Endothelial cell of umbilical vein (primary cell): ENCODE results near the gene GPN1. TPM values are rescaled to one million over a fixed set of nuclear protein-coding genes. Genes with fewer than 3 reads are reported as not detected.

Experiments used
- BruUV-seq: library from RNA; stranded (reverse); fragments of 400-500 nt; replicated peaks from 2 replicates; lab custom pipeline; 2021; lab: Mats Ljungman, UMichigan
- CTCF ChIA-PET: fragments of 300-600, 350-600 bp; sonication (Branson Sonifier 250); formaldehyde crosslinking; loops from one replicate; lab custom pipeline; 2021; ENCODE audit warnings: antibody characterized with exemption, inconsistent platforms; lab: Charles Lee
- POLR2A ChIA-PET: fragments of 300-600, 350-600 bp; sonication (Branson Sonifier 250); formaldehyde crosslinking; loops from one replicate; lab custom pipeline; 2021; ENCODE audit warnings: antibody characterized with exemption, inconsistent platforms; lab: Charles Lee
- DNase-seq: peaks from one replicate; pipeline ENCODE4 v3.0.0-alpha.2; 2011; ENCODE audit warnings: low read depth, low spot score
- FAIRE-seq: peaks from 2 replicates; lab custom pipeline; 2011; peaks lifted over from hg19 to GRCh38; lab: Jason Lieb, UNC
- H2AFZ ChIP-seq: 2 replicates; pipeline ENCODE4 v1.6.0; 2012; ENCODE audit warnings: low read depth, low read length, control low read depth, inconsistent platforms
- H3K27ac ChIP-seq: 2 replicates; pipeline ENCODE4 v1.5.1; 2011; ENCODE audit warnings: low read depth, mild to moderate bottlenecking, control low read depth, low read length, moderate library complexity; ENCODE audit not compliant: insufficient read depth
- H3K27me3 ChIP-seq, 2 experiments: 2 replicates each; pipeline versions ENCODE4 v1.6.0 to v1.6.1; 2011; ENCODE audit warnings: low read length in 2 of 2, mixed read lengths in 1 of 2; ENCODE audit not compliant: control insufficient read depth in 2 of 2, insufficient read depth in 2 of 2
- H3K36me3 ChIP-seq, 2 experiments: 2 replicates in 1 of 2; 3 replicates in 1 of 2; pipeline ENCODE4 v1.5.1; 2011; ENCODE audit warnings: low read length in 2 of 2, mild to moderate bottlenecking in 1 of 2, moderate library complexity in 1 of 2; ENCODE audit not compliant: control insufficient read depth in 2 of 2, insufficient read depth in 2 of 2; ENCODE audit errors: extremely low read depth in 1 of 2
- H3K4me1 ChIP-seq: 3 replicates; pipeline ENCODE4 v1.5.1; 2011; ENCODE audit warnings: mild to moderate bottlenecking, low read length; ENCODE audit not compliant: control insufficient read depth, insufficient read depth; ENCODE audit errors: extremely low read depth
- H3K4me2 ChIP-seq: 2 replicates; pipeline ENCODE4 v1.6.1; 2011; ENCODE audit warnings: low read length, control low read depth, mixed read lengths; ENCODE audit not compliant: insufficient read depth
- H3K4me3 ChIP-seq, 3 experiments: fragments of 200-600 bp in 1 of 3; sonication (generic), shearing (Covaris generic) in 1 of 3; replicated peaks in 1 of 3; 2 replicates each; pipeline ENCODE4 v1.5.1; 2011 to 2016; ENCODE audit warnings: control low read depth in 3 of 3, low read length in 3 of 3, mild to moderate bottlenecking in 2 of 3, inconsistent platforms in 1 of 3, low read depth in 1 of 3, moderate library complexity in 1 of 3; ENCODE audit not compliant: insufficient read depth in 1 of 3
- H3K79me2 ChIP-seq: 2 replicates; pipeline ENCODE4 v1.6.0; 2012; ENCODE audit warnings: low read length, inconsistent platforms; ENCODE audit not compliant: control insufficient read depth, insufficient read depth
- H3K9ac ChIP-seq: replicated peaks from 2 replicates; pipeline ENCODE3; 2011; ENCODE audit warnings: low read length, control low read depth; ENCODE audit not compliant: insufficient read depth; ENCODE audit errors: extremely low read depth
- H3K9me1 ChIP-seq: replicated peaks from 3 replicates; pipeline ENCODE4 v1.6.0; 2011; ENCODE audit warnings: mild to moderate bottlenecking, low read length; ENCODE audit not compliant: control insufficient read depth, insufficient read depth; ENCODE audit errors: extremely low read depth
- H3K9me3 ChIP-seq: replicated peaks from 2 replicates; pipeline ENCODE4 v1.5.1; 2012; ENCODE audit warnings: low read length, inconsistent platforms; ENCODE audit not compliant: control insufficient read depth, insufficient read depth
- H4K20me1 ChIP-seq: replicated peaks from 2 replicates; pipeline ENCODE3; 2011; ENCODE audit warnings: mild to moderate bottlenecking, low read length; ENCODE audit not compliant: control insufficient read depth, insufficient read depth; ENCODE audit errors: extremely low read depth
- EZH2 ChIP-seq: IDR thresholded peaks from 2 replicates; pipeline ENCODE4 v1.6.1; 2012; ENCODE audit warnings: borderline replicate concordance, low read depth, mild to moderate bottlenecking, moderate library complexity, low read length, inconsistent platforms; ENCODE audit not compliant: severe bottlenecking
- FOS ChIP-seq: IDR thresholded peaks from 2 replicates; pipeline ENCODE4 v1.6.1; 2011; ENCODE audit warnings: mild to moderate bottlenecking, low read length, moderate library complexity, borderline replicate concordance; ENCODE audit not compliant: insufficient read depth
- GATA2 ChIP-seq: IDR thresholded peaks from 2 replicates; pipeline ENCODE4 v1.7.0; 2011; ENCODE audit warnings: low read depth, mild to moderate bottlenecking, moderate library complexity, mixed read lengths, low read length; ENCODE audit not compliant: insufficient read length, insufficient read depth
- JUN ChIP-seq: IDR thresholded peaks from 2 replicates; pipeline ENCODE4 v1.6.1; 2011; ENCODE audit warnings: borderline replicate concordance, low read depth; ENCODE audit not compliant: insufficient read length, insufficient read depth
- MYC ChIP-seq: IDR thresholded peaks from one replicate; pipeline ENCODE4 v1.6.1; 2011; ENCODE audit warnings: mild to moderate bottlenecking, low read depth, low read length
- POLR2A ChIP-seq: IDR thresholded peaks from 2 replicates; pipeline ENCODE4 v1.6.1; 2012; ENCODE audit warnings: low read depth, mild to moderate bottlenecking, control low read depth, low read length
- POLR2AphosphoS5 ChIP-seq: IDR thresholded peaks from 2 replicates; pipeline ENCODE4 v1.6.1; 2012; ENCODE audit warnings: low read depth, mild to moderate bottlenecking, control low read depth, low read length, moderate library complexity; ENCODE audit not compliant: insufficient read depth
- dilution Hi-C: fragments of 300-500 bp; cut with MboI; formaldehyde crosslinking; loops from one replicate; pipeline ENCODE4 v1.15.0; 2019; ENCODE audit warnings: low sequenced_read_pairs; ENCODE audit not compliant: extremely low pct_ligation_motif_present
- intact Hi-C: fragments of 100-400 bp; cut with micrococcal nuclease; formaldehyde crosslinking; loops from one replicate; pipeline ENCODE4 v1.10.0; 2022
- polyA plus RNA-seq, 4 experiments: library from polyadenylated mRNA; depleted of rRNA in 3 of 4; stranded (reverse) in 3 of 4; unstranded in 1 of 4; fragments of >200 nt; gene quantifications; 2 replicates each; pipeline versions ENCODE4 v1.2.1 to v1.2.3, GENCODE V29; 2011 to 2012; ENCODE audit warnings: missing spikeins in 1 of 4
- total RNA-seq: library from RNA; stranded (reverse); gene quantifications from 2 replicates; pipeline ENCODE4 v1.2.3, GENCODE V29; 2021
- TF ChIP-seq, protein P1 (sequence below), 2 donors: IDR thresholded peaks; 1 replicate in 1 of 2; 2 replicates in 1 of 2; pipeline ENCODE4 v1.5.1; 2011; ENCODE audit warnings: low read length in 2 of 2, mild to moderate bottlenecking in 2 of 2, moderate library complexity in 2 of 2, control low read depth in 1 of 2, inconsistent platforms in 1 of 2, low read depth in 1 of 2; ENCODE audit not compliant: insufficient read depth in 1 of 2; ENCODE audit errors: extremely low read depth in 1 of 2
- TF ChIP-seq, protein P2 (sequence below): IDR thresholded peaks from 2 replicates; pipeline ENCODE4 v1.6.1; 2011; ENCODE audit not compliant: insufficient read depth, insufficient read length

Gene GPN1
- total and polyA plus RNA-seq, 2 donors (not counting 3 experiments of a cell fraction or from before 2014, with no cell fraction given): 35.4 to 45.5 TPM

DNA sequence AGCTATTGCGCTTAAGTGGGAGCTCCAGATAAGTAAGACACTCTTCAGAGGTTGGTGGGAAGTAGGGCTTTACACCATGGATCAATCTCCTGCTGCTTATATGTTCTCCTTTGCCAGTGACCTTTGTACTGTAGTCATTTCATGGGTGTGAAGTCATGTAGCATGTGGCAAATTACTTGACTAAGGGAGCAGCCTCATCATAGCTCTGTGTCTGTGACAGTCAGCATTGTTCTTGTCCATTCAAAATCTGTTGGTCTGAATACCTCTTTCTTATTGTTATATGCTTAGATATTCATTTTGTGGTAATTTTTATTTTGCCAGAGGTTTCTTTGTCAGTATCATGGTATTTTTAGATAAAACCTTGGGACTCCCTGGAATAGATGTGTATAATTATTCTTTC lies 53.0 kb downstream of the GPN1 start:
- Histone ChIP-seq H3K9ac (peak overlapping the region; percentile 49), H2AFZ (no peak overlapping the region), H3K27ac (peak overlapping the region; percentile 97), H3K79me2 (no peaks in the 10 kb centered on the region), H3K36me3 (peaks cover 5 to 12% of the 10 kb centered on the region in 2 experiments), H4K20me1 (no peaks in the 10 kb centered on the region), H3K4me3 (no peak overlapping the region), H3K4me1 (peaks cover 25% of the 10 kb centered on the region), H3K27me3 (no peaks in the 10 kb centered on the region), H3K4me2 (peak overlapping the region; percentile 69), H3K9me1 (no peaks in the 10 kb centered on the region), H3K9me3 (no peaks in the 10 kb centered on the region)
- TF ChIP-seq POLR2A: no peak
- TF ChIP-seq JUN: no peak
- TF ChIP-seq POLR2AphosphoS5: no peak
- no peak for TF ChIP-seq FOS
- TF ChIP-seq, protein P1, sequence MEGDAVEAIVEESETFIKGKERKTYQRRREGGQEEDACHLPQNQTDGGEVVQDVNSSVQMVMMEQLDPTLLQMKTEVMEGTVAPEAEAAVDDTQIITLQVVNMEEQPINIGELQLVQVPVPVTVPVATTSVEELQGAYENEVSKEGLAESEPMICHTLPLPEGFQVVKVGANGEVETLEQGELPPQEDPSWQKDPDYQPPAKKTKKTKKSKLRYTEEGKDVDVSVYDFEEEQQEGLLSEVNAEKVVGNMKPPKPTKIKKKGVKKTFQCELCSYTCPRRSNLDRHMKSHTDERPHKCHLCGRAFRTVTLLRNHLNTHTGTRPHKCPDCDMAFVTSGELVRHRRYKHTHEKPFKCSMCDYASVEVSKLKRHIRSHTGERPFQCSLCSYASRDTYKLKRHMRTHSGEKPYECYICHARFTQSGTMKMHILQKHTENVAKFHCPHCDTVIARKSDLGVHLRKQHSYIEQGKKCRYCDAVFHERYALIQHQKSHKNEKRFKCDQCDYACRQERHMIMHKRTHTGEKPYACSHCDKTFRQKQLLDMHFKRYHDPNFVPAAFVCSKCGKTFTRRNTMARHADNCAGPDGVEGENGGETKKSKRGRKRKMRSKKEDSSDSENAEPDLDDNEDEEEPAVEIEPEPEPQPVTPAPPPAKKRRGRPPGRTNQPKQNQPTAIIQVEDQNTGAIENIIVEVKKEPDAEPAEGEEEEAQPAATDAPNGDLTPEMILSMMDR (IDR thresholded peaks at IDR 0.05; ENCODE audit: extremely low read depth in 1 of 2, insufficient read depth in 1 of 2, low read depth in 1 of 2, low read length in 2 of 2): no peak
- TF ChIP-seq MYC: no peak
- TF ChIP-seq EZH2: no peak
- no peak for TF ChIP-seq GATA2
- TF ChIP-seq, protein P2, sequence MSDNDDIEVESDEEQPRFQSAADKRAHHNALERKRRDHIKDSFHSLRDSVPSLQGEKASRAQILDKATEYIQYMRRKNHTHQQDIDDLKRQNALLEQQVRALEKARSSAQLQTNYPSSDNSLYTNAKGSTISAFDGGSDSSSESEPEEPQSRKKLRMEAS: no peak
- POLR2A ChIA-PET: interaction anchor here (0.7 to 1.0 kb wide), 3 partner anchors 26 to 118 kb away, joined by 3 to 4 read pairs (median 3); no protein-coding TSS in a partner anchor
- no peak for DNase-seq
- TSS peak; percentile 52 for BruUV-seq
- dilution Hi-C loops (no loop called here), intact Hi-C loops (loop anchor here (1.0 to 2.0 kb wide), 2 partner anchors 15 to 53 kb away; partner anchors contain the start of genes CCDC121 and GPN1)
- FAIRE-seq: no peak
- CTCF ChIA-PET: interaction anchor here (1.0 to 3.5 kb wide), 11 partner anchors 10 to 771 kb away, joined by 3 to 74 read pairs (median 12); partner anchors contain the start of genes CCDC121, FNDC4, GPN1 and NRBP1
